ENCODE measurements around the gene CDCP2.

Gene CDCP2

DNA sequence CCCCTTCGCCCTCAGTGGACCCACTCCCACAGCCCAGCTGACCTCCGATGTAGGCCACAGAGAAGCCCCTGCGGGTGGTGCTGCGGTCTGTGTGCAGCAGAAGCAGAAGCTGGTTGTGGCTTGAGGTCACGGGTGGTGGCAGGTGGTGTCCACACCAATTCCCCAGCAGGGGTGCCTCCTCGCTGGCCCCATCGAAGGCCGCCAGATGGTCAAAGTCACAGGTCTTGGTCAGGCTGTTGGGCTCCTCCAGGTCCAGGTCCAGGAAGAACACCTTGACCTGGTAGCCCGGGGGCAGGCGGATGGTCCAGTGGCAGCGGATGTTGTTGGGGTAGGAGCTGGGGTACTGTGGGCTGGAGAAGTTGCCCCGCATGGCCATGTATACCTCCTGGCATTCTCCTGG lies 13.1 kb downstream of the CDCP2 start:
- no peak overlapping the region for H3K4me3 ChIP-seq (ENCODE audit: control insufficient read depth, low read depth, low read length)
- DNase-seq (ENCODE audit: low read depth) = no peak
- TF ChIP-seq CTCF (conservative IDR thresholded peaks at IDR 0.05; ENCODE audit: control insufficient read depth, insufficient read depth, low read depth, low read length) = no peak

- no peak overlapping the region for H3K4me3 ChIP-seq (ENCODE audit: control insufficient read depth, low read depth, low read length)
- no peak for DNase-seq (ENCODE audit: low read depth)
- no peak for TF ChIP-seq CTCF (conservative IDR thresholded peaks at IDR 0.05; ENCODE audit: control insufficient read depth, insufficient read depth, low read depth, low read length)
These were observed 13.8 kb downstream of the CDCP2 start for GRCh38 chr1:54138994-54139393.

GRCh38 chr1:54137534-54138061 lies 15.2 kb downstream of the CDCP2 start:
- no peak for TF ChIP-seq CTCF (conservative IDR thresholded peaks at IDR 0.05; ENCODE audit: control insufficient read depth, insufficient read depth, low read depth, low read length)
- DNase-seq (ENCODE audit: low read depth) = peak; percentile 39
- no peak overlapping the region for H3K4me3 ChIP-seq (ENCODE audit: control insufficient read depth, low read depth, low read length)

DNA sequence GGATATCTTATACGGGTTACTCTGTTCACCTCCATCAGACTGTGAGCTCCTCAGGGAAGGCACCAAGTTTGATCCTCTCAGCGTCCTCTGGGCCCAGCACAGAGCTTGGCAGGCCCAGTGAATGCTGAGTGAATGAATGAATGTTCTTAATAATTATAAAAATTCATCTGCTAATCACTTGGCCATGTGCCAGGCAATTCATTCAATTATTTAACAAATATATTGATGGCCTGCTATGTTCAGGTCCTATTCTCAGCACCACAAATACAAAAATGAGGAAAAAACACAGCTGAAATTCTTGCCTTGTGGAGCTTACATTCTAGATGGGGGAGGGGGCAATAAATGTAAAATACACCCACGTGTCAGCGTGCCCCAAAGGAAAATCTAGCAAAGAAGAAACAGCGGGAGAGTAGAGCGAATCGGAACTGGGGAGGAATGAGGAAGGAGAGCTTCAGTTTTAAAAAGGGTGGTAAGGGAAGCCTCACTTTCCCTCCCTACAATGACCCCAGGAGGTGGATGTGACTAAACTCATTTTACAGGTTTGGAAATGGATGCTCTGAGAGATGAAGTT lies 15.8 kb downstream of the CDCP2 start:
- TF ChIP-seq CTCF (conservative IDR thresholded peaks at IDR 0.05; ENCODE audit: control insufficient read depth, insufficient read depth, low read depth, low read length) = no peak
- no peak for DNase-seq (ENCODE audit: low read depth)
- no peak overlapping the region for H3K4me3 ChIP-seq (ENCODE audit: control insufficient read depth, low read depth, low read length)

DNA sequence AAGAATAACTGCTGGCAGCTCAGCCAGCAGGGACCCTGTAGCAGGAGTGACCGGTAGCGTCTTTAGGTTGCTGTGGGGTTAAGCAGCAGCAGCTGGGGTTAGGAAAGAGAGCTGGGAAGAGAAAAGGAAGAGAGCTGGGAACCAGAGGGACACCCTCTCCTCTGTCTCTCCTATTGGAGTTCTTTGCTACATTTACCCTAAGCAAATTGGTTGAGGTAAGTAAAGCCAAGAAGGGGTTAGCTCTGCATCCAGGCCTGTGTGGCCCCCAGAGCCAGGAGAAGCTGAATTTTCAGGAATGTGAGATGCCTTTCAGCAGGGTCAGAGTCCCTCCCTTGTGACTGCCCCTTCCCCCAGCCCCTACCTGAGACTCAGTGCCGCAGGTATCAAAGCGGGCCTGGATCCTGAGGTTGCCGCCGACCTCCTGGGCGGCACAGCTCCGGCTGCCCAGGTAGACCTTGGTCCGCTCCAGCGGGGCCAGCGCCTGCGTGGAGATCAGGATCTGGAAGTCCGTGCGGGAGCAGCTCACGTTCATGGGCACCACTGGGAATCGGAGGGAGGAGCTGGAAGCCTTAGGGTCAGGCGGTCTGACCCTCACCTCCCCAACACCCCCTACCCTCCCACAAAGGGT lies 16.4 kb downstream of the CDCP2 start:
- no peak for DNase-seq (ENCODE audit: low read depth)
- TF ChIP-seq CTCF (conservative IDR thresholded peaks at IDR 0.05; ENCODE audit: control insufficient read depth, insufficient read depth, low read depth, low read length) = no peak
- H3K4me3 ChIP-seq (ENCODE audit: control insufficient read depth, low read depth, low read length) = no peak overlapping the region

DNA sequence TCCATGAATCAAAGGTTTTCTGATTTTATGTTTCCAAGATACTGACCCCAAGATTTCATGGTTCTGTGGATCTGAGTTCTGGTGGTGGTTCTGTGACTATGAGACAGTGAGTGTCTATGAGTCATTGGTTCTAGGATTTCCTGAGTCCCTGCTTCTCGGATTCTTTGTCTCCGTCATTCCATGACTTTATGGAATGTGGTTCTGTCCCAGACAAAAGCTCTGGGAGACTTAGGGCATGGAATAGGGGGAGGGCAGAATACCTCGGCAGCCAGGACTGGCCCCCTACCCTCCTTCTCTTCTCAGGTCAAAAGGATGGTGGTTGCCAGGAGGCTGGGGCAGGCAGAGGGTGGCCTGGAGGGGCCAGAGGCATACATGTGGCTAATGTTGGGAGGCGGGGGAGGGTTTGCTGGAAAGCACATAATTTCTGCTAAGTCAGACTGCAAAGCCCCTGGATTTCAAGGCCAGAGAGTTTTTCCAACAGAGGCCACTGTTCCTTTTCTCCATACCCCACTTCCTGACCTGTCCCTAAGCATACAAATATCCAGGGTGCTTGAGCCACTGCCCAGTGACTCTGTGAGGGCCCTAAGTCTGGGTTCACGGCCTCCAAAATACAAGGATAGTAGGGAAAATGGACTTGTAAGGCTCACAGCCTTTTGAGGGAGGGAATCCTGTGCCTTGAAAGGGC lies 17.2 kb downstream of the CDCP2 start:
- TF ChIP-seq CTCF (conservative IDR thresholded peaks at IDR 0.05; ENCODE audit: control insufficient read depth, insufficient read depth, low read depth, low read length) = no peak
- DNase-seq (ENCODE audit: low read depth) = no peak
- H3K4me3 ChIP-seq (ENCODE audit: control insufficient read depth, low read depth, low read length) = no peak overlapping the region
